ENCODE data around the gene VAV3.

DNA sequence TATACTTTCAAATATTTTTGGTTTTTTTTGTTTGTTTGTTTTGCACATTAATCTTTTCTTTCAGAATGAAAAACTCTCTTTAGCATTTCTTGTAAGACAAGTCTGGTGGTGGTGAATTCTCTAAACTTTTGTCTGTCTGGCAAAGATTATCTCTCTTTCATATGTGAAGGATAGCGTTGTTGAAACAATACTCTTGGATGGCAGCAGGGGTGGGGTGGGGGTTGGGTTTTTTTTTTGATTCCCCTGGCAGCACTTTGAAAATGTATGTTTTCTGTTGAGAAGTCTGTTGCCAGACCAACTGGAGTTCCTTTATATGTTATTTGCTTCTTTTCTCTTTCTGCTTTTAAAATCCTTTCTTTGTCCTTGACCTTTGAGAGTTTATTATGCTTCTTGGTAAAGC lies 160.2 kb downstream of the VAV3 start:
- TF ChIP-seq, protein P1, sequence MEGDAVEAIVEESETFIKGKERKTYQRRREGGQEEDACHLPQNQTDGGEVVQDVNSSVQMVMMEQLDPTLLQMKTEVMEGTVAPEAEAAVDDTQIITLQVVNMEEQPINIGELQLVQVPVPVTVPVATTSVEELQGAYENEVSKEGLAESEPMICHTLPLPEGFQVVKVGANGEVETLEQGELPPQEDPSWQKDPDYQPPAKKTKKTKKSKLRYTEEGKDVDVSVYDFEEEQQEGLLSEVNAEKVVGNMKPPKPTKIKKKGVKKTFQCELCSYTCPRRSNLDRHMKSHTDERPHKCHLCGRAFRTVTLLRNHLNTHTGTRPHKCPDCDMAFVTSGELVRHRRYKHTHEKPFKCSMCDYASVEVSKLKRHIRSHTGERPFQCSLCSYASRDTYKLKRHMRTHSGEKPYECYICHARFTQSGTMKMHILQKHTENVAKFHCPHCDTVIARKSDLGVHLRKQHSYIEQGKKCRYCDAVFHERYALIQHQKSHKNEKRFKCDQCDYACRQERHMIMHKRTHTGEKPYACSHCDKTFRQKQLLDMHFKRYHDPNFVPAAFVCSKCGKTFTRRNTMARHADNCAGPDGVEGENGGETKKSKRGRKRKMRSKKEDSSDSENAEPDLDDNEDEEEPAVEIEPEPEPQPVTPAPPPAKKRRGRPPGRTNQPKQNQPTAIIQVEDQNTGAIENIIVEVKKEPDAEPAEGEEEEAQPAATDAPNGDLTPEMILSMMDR (IDR thresholded peaks at IDR 0.05): no peak
- TF ChIP-seq EP300 (IDR thresholded peaks at IDR 0.05; ENCODE audit: low read depth): no peak
- no peak for TF ChIP-seq POLR2AphosphoS5 (IDR thresholded peaks at IDR 0.05)

Data from transverse colon (tissue), 4 donors.